HFFc6 (cell line): Measurements from ENCODE around the gene DDX10. TPM values are rescaled to one million over a fixed set of nuclear protein-coding genes. Genes with fewer than 3 reads are reported as not detected.

ENCODE experiments used
- DNase-seq: peaks from one replicate; pipeline ENCODE4 v3.0.0-alpha.2; 2018
- H3K27ac Mint-ChIP-seq: 2 replicates; pipeline ENCODE4 v1.8.0; 2020; ENCODE audit warnings: mild to moderate bottlenecking, mixed read lengths
- H3K27me3 Mint-ChIP-seq: 2 replicates; pipeline ENCODE4 v1.8.0; 2021; ENCODE audit warnings: mild to moderate bottlenecking, moderate library complexity, mixed read lengths; ENCODE audit not compliant: insufficient read depth
- H3K36me3 Mint-ChIP-seq: 2 replicates; pipeline ENCODE4 v1.8.0; 2021; ENCODE audit warnings: low read depth, mixed read lengths
- H3K4me1 Mint-ChIP-seq: 2 replicates; pipeline ENCODE4 v1.8.0; 2020; ENCODE audit warnings: low read depth, mixed read lengths
- H3K4me3 Mint-ChIP-seq: 2 replicates; pipeline ENCODE4 v1.8.0; 2020; ENCODE audit warnings: mild to moderate bottlenecking, moderate library complexity, mixed read lengths
- H3K9me3 Mint-ChIP-seq: 2 replicates; pipeline ENCODE4 v1.8.0; 2020; ENCODE audit warnings: mild to moderate bottlenecking, mixed read lengths
- CTCF ChIP-seq: fragments of 200-600 bp; sonication (generic); IDR thresholded peaks from 2 replicates; pipeline ENCODE4 v1.5.0; 2021; ENCODE audit warnings: antibody characterized with exemption, mild to moderate bottlenecking
- total RNA-seq, 6 experiments: library from RNA; stranded (reverse); fragmentation: NEBNext Ultra II Directional; extraction: Animal tissue kit (Norgen Biotek cat#: 25700); gene quantifications; 2 replicates in 1 of 6; 3 replicates in 5 of 6; pipeline ENCODE4 v1.2.3, GENCODE V29; 2021

Gene DDX10
- total RNA-seq, 6 experiments from 2014 or later: 24.5 to 45.5 (median 33.5) TPM

- Mint-ChIP-seq H3K9me3 (no peaks in the 10 kb centered on the region), H3K4me1 (peaks cover 48% of the 10 kb centered on the region), H3K27ac (no peak overlapping the region), H3K4me3 (no peak overlapping the region), H3K27me3 (no peaks in the 10 kb centered on the region), H3K36me3 (peaks cover 18% of the 10 kb centered on the region)
- TF ChIP-seq CTCF: no peak
- DNase-seq: no peak
Measured at GRCh38 chr11:108787105-108787504, 122.2 kb downstream of the DDX10 start.

GRCh38 chr11:108788565-108789199 is 123.8 kb downstream of the DDX10 start:
- Mint-ChIP-seq H3K36me3 (peaks cover 18% of the 10 kb centered on the region), H3K9me3 (no peaks in the 10 kb centered on the region), H3K27me3 (no peaks in the 10 kb centered on the region), H3K27ac (peak overlapping the region; percentile 29; the same call in 1 of the 2 replicates), H3K4me1 (peaks cover 52% of the 10 kb centered on the region), H3K4me3 (no peak overlapping the region)
- peak; percentile 72 for TF ChIP-seq CTCF
- peak; percentile 33 for DNase-seq

GRCh38 chr11:108790501-108791299 is 125.8 kb downstream of the DDX10 start:
- peaks cover 1% of the 10 kb centered on the region; the same call in 1 of the 2 replicates for H3K36me3 Mint-ChIP-seq
- H3K4me3 Mint-ChIP-seq: no peak overlapping the region

GRCh38 chr11:108793138-108793537 is 128.3 kb downstream of the DDX10 start:
- no peak overlapping the region for H3K4me3 Mint-ChIP-seq
- peaks cover 3% of the 10 kb centered on the region; the same call in 1 of the 2 replicates for H3K36me3 Mint-ChIP-seq
- H3K27me3 Mint-ChIP-seq: no peaks in the 10 kb centered on the region
- H3K27ac Mint-ChIP-seq: no peak overlapping the region
- no peaks in the 10 kb centered on the region for H3K9me3 Mint-ChIP-seq
- peaks cover 27% of the 10 kb centered on the region for H3K4me1 Mint-ChIP-seq
- TF ChIP-seq CTCF: no peak
- no peak for DNase-seq

More at GRCh38 chr11:108790501-108791299, 125.8 kb downstream of the DDX10 start:
- H3K4me1 Mint-ChIP-seq: peaks cover 45% of the 10 kb centered on the region
- DNase-seq: no peak
- TF ChIP-seq CTCF: no peak
- H3K9me3 Mint-ChIP-seq: no peaks in the 10 kb centered on the region
- no peaks in the 10 kb centered on the region for H3K27me3 Mint-ChIP-seq
- H3K27ac Mint-ChIP-seq: no peak overlapping the region

DNA sequence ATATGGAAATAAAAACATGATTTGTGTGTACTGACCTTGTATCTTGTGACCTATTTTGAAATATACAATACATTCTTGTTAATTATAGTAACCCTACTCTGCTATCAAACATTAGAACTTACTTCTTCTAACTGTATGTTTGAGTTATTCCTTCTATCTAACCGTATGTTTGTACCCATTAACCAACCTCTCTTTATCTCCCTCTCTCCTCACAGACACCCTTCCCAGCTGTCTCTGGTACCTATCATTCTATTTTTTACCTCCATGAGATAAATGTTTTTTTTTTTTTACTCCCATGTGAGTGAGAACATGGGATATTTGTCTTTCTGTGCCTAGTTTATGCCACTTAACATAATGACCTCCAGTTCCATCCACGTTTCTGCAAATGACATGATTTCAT is 128.7 kb downstream of the DDX10 start:
- DNase-seq: no peak
- Mint-ChIP-seq H3K4me1 (peaks cover 22% of the 10 kb centered on the region), H3K27ac (no peak overlapping the region), H3K4me3 (no peak overlapping the region), H3K36me3 (peaks cover 7% of the 10 kb centered on the region; the same call in 1 of the 2 replicates), H3K9me3 (no peaks in the 10 kb centered on the region), H3K27me3 (no peaks in the 10 kb centered on the region)
- TF ChIP-seq CTCF: no peak
